HCT116 (cell line): ENCODE data around the gene TALDO1.

Source experiments
- EZH2 ChIP-seq: fragments of 200-600 bp; sonication (generic); IDR thresholded peaks from 2 replicates; pipeline ENCODE4 v1.6.1; 2017; ENCODE audit warnings: antibody characterized with exemption, mixed run types
- EZH2phosphoT487 ChIP-seq: fragments of 200-600 bp; IDR thresholded peaks from 2 replicates; pipeline ENCODE4 v1.6.1; 2018; ENCODE audit warnings: antibody characterized with exemption, borderline replicate concordance
- POLR2A ChIP-seq: IDR thresholded peaks from 2 replicates; pipeline ENCODE4 v1.7.0; 2011; ENCODE audit warnings: borderline replicate concordance; ENCODE audit not compliant: insufficient read depth, insufficient read length; ENCODE audit errors: extremely low read depth
- REST ChIP-seq: IDR thresholded peaks from 2 replicates; pipeline ENCODE4 v1.6.1; 2012; ENCODE audit warnings: low read depth
- SIN3A ChIP-seq: IDR thresholded peaks from 2 replicates; pipeline ENCODE4 v1.6.1; 2012; ENCODE audit warnings: low read depth
- TCF7L2 ChIP-seq: IDR thresholded peaks from 2 replicates; pipeline ENCODE4 v1.7.0; 2011; ENCODE audit warnings: borderline replicate concordance, inconsistent platforms; ENCODE audit not compliant: insufficient read depth, insufficient read length; ENCODE audit errors: extremely low read depth
- YY1 ChIP-seq: IDR thresholded peaks from 2 replicates; pipeline ENCODE4 v1.6.1; 2011; ENCODE audit warnings: low read length, low read depth, moderate library complexity, mild to moderate bottlenecking; ENCODE audit not compliant: insufficient replicate concordance; ENCODE audit errors: extremely low read depth
- ZBTB33 ChIP-seq: IDR thresholded peaks from 2 replicates; pipeline ENCODE4 v1.6.1; 2011; ENCODE audit warnings: mild to moderate bottlenecking, low read length, moderate library complexity; ENCODE audit not compliant: insufficient replicate concordance; ENCODE audit errors: extremely low read depth
- TF ChIP-seq, protein P1 (sequence below), 3 experiments: fragments of 200-600 bp in 1 of 3; sonication (generic) in 1 of 3; IDR thresholded peaks in 2 of 3; conservative IDR thresholded peaks in 1 of 3; 2 replicates each; pipeline ENCODE4 v1.5.1; 2012 to 2017; ENCODE audit warnings: low read depth in 2 of 3, low read length in 2 of 3, antibody characterized with exemption in 1 of 3, borderline replicate concordance in 1 of 3, control low read depth in 1 of 3, mild to moderate bottlenecking in 1 of 3, mixed read lengths in 1 of 3, mixed run types in 1 of 3, moderate library complexity in 1 of 3; ENCODE audit not compliant: insufficient read depth in 1 of 3
- TF ChIP-seq, protein P2 (sequence below): IDR thresholded peaks from 2 replicates; pipeline ENCODE4 v1.6.1; 2012

DNA sequence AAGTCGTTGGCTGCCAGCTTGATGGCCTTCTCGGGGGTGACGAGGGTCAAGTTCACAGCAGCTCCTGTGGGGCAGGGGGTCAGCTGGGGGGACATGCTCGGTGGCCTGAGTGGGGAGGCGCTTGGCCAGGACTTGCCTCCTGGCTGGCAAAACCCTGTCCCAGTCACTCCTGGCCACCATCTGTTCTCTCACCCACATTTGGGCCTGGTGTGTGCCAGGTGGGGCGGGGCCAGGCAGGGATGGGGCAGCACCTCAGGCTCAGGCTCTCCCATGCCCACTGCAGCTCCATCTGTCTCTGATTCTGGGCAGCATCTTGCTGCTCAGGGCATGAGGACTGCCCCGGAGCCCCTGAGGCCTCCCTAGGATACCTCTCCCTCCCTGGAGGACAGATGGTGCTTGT lies 46.3 kb downstream of the TALDO1 start:
- TF ChIP-seq TCF7L2 (no peak), POLR2A (no peak), SIN3A (no peak), EZH2 (no peak), ZBTB33 (no peak), REST (no peak), EZH2phosphoT487 (no peak), YY1 (no peak)
- TF ChIP-seq, protein P1, sequence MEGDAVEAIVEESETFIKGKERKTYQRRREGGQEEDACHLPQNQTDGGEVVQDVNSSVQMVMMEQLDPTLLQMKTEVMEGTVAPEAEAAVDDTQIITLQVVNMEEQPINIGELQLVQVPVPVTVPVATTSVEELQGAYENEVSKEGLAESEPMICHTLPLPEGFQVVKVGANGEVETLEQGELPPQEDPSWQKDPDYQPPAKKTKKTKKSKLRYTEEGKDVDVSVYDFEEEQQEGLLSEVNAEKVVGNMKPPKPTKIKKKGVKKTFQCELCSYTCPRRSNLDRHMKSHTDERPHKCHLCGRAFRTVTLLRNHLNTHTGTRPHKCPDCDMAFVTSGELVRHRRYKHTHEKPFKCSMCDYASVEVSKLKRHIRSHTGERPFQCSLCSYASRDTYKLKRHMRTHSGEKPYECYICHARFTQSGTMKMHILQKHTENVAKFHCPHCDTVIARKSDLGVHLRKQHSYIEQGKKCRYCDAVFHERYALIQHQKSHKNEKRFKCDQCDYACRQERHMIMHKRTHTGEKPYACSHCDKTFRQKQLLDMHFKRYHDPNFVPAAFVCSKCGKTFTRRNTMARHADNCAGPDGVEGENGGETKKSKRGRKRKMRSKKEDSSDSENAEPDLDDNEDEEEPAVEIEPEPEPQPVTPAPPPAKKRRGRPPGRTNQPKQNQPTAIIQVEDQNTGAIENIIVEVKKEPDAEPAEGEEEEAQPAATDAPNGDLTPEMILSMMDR (IDR thresholded peaks at IDR 0.05 in 2 of 3, conservative IDR thresholded peaks at IDR 0.05 in 1 of 3; ENCODE audit: borderline replicate concordance in 1 of 3, insufficient read depth in 1 of 3, low read depth in 2 of 3, low read length in 2 of 3): no peak
- TF ChIP-seq, protein P2, sequence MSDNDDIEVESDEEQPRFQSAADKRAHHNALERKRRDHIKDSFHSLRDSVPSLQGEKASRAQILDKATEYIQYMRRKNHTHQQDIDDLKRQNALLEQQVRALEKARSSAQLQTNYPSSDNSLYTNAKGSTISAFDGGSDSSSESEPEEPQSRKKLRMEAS: no peak
